ENCODE measurements around the gene NLRC5. TPM values are rescaled to one million over a fixed set of nuclear protein-coding genes. Genes with fewer than 3 reads are reported as not detected.

Gene NLRC5
- total and polyA plus RNA-seq, 4 donors: 23.9 to 46.4 (median 31.1) TPM

DNA sequence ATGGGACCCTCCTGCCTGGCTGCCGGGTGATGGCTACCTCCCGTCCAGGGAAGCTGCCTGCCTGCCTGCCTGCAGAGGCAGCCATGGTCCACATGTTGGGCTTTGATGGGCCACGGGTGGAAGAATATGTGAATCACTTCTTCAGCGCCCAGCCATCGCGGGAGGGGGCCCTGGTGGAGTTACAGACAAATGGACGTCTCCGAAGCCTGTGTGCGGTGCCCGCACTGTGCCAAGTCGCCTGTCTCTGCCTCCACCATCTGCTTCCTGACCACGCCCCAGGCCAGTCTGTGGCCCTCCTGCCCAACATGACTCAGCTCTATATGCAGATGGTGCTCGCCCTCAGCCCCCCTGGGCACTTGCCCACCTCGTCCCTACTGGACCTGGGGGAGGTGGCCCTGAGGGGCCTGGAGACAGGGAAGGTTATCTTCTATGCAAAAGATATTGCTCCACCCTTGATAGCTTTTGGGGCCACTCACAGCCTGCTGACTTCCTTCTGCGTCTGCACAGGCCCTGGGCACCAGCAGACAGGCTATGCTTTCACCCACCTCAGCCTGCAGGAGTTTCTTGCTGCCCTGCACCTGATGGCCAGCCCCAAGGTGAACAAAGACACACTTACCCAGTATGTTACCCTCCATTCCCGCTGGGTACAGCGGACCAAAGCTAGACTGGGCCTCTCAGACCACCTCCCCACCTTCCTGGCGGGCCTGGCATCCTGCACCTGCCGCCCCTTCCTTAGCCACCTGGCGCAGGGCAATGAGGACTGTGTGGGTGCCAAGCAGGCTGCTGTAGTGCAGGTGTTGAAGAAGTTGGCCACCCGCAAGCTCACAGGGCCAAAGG lies 36.8 kb downstream of the NLRC5 start:
- ATAC-seq (ENCODE audit: insufficient read depth, low FRiP score): no peak
- WGBS, 2 donors: 57 to 80% methylated on average over 20 to 21 of the region's 21 CpGs
- Histone ChIP-seq H3K9ac (ENCODE audit: insufficient read depth in 1 of 2, low read length in 2 of 2) (no peak overlapping the region), H3K36me3 (ENCODE audit: control insufficient read depth in 4 of 4, insufficient read depth in 4 of 4, low read length in 4 of 4) (peaks cover 0 to 34% (median 5%) of the 10 kb centered on the region in 4 donors), H3K27ac (ENCODE audit: low read depth in 1 of 2, low read length in 1 of 2) (no peak overlapping the region), H3K9me3 (ENCODE audit: control insufficient read depth in 4 of 4, insufficient read depth in 3 of 4, low read length in 3 of 4) (no peaks in the 10 kb centered on the region), H3K4me1 (ENCODE audit: control insufficient read depth in 5 of 5, insufficient read depth in 5 of 5, low read length in 5 of 5) (no peaks in the 10 kb centered on the region), H3K27me3 (ENCODE audit: control insufficient read depth in 3 of 3, insufficient read depth in 3 of 3, low read length in 2 of 3) (no peaks in the 10 kb centered on the region), H3K4me3 (no peak overlapping the region)
- TF ChIP-seq, protein P1, sequence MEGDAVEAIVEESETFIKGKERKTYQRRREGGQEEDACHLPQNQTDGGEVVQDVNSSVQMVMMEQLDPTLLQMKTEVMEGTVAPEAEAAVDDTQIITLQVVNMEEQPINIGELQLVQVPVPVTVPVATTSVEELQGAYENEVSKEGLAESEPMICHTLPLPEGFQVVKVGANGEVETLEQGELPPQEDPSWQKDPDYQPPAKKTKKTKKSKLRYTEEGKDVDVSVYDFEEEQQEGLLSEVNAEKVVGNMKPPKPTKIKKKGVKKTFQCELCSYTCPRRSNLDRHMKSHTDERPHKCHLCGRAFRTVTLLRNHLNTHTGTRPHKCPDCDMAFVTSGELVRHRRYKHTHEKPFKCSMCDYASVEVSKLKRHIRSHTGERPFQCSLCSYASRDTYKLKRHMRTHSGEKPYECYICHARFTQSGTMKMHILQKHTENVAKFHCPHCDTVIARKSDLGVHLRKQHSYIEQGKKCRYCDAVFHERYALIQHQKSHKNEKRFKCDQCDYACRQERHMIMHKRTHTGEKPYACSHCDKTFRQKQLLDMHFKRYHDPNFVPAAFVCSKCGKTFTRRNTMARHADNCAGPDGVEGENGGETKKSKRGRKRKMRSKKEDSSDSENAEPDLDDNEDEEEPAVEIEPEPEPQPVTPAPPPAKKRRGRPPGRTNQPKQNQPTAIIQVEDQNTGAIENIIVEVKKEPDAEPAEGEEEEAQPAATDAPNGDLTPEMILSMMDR (IDR thresholded peaks at IDR 0.05; ENCODE audit: control extremely low read depth, extremely low read depth): no peak
- peak in 1 of 3 donors; percentile 7 for DNase-seq

DNA sequence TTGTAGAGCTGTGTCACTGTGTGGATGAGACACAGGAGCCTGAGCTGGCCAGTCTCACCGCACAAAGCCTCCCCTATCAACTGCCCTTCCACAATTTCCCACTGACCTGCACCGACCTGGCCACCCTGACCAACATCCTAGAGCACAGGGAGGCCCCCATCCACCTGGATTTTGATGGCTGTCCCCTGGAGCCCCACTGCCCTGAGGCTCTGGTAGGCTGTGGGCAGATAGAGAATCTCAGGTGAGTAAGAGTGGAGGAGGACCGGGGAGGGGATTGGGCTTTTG lies 37.4 kb downstream of the NLRC5 start:
- whole genome bisulfite sequencing, 2 donors: 91 to 100% methylated on average over 2 to 3 of the region's 3 CpGs
- TF ChIP-seq, protein P1 (IDR thresholded peaks at IDR 0.05; ENCODE audit: control extremely low read depth, extremely low read depth): no peak
- H3K27ac ChIP-seq (ENCODE audit: low read depth in 1 of 2, low read length in 1 of 2): no peak overlapping the region
- no peaks in the 10 kb centered on the region for H3K4me1 ChIP-seq (ENCODE audit: control insufficient read depth in 5 of 5, insufficient read depth in 5 of 5, low read length in 5 of 5)
- no peak overlapping the region for H3K9ac ChIP-seq (ENCODE audit: insufficient read depth in 1 of 2, low read length in 2 of 2)
- DNase-seq: peak in 1 of 3 donors; percentile 2
- no peaks in the 10 kb centered on the region for H3K27me3 ChIP-seq (ENCODE audit: control insufficient read depth in 3 of 3, insufficient read depth in 3 of 3, low read length in 2 of 3)
- peaks cover 0 to 35% (median 2%) of the 10 kb centered on the region in 4 donors for H3K36me3 ChIP-seq (ENCODE audit: control insufficient read depth in 4 of 4, insufficient read depth in 4 of 4, low read length in 4 of 4)
- H3K4me3 ChIP-seq: no peak overlapping the region
- no peak for ATAC-seq (ENCODE audit: insufficient read depth, low FRiP score)
- no peaks in the 10 kb centered on the region for H3K9me3 ChIP-seq (ENCODE audit: control insufficient read depth in 4 of 4, insufficient read depth in 3 of 4, low read length in 3 of 4)

DNA sequence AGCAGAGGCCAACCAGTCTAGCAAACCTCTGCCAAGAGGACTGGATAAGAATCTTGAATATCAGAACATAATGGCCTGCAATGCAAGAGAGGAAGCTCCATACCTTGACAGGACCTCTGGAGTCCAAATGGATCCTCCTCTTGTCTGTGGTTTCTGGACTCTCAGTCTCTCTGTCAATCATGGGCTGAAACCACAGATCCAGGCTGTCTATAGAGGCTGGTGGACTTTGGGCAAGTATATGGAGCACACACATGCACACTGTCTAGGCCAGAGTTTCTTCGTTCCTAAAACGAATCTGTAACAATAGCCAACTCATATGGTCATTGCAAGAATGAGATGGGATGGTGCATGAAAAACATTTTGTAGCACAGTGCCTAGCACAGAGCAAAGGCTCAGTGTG lies 37.7 kb downstream of the NLRC5 start:
- TF ChIP-seq, protein P1 (IDR thresholded peaks at IDR 0.05; ENCODE audit: control extremely low read depth, extremely low read depth): no peak
- ATAC-seq (ENCODE audit: insufficient read depth, low FRiP score) (no peak), DNase-seq (no peak)
- Histone ChIP-seq H3K9ac (ENCODE audit: insufficient read depth in 1 of 2, low read length in 2 of 2) (no peak overlapping the region), H3K4me1 (ENCODE audit: control insufficient read depth in 5 of 5, insufficient read depth in 5 of 5, low read length in 5 of 5) (no peaks in the 10 kb centered on the region), H3K27ac (ENCODE audit: low read depth in 1 of 2, low read length in 1 of 2) (no peak overlapping the region), H3K27me3 (ENCODE audit: control insufficient read depth in 3 of 3, insufficient read depth in 3 of 3, low read length in 2 of 3) (no peaks in the 10 kb centered on the region), H3K36me3 (ENCODE audit: control insufficient read depth in 4 of 4, insufficient read depth in 4 of 4, low read length in 4 of 4) (peaks cover 0 to 31% (median under 1%) of the 10 kb centered on the region in 4 donors), H3K9me3 (ENCODE audit: control insufficient read depth in 4 of 4, insufficient read depth in 3 of 4, low read length in 3 of 4) (no peaks in the 10 kb centered on the region), H3K4me3 (no peak overlapping the region)
- 94 to 97% methylated on average over 2 of the region's 2 CpGs for WGBS, 2 donors

Data from lung (tissue), 12 donors.